Osteoblast (primary cell): ENCODE results near the gene RIPOR2. TPM values are rescaled to one million over a fixed set of nuclear protein-coding genes. Genes with fewer than 3 reads are reported as not detected.

Experiments used
- DNase-seq: peaks from one replicate; pipeline ENCODE4 v3.0.0; 2011; ENCODE audit warnings: low spot score, mixed read lengths; ENCODE audit not compliant: insufficient read length; ENCODE audit errors: missing footprints
- H2AFZ ChIP-seq: 2 replicates; pipeline ENCODE4 v1.6.0; 2011; ENCODE audit warnings: mild to moderate bottlenecking, low read length
- H3K27ac ChIP-seq: 2 replicates; pipeline ENCODE4 v1.5.1; 2011; ENCODE audit warnings: mild to moderate bottlenecking, low read depth, low read length, moderate library complexity
- H3K27me3 ChIP-seq: 2 replicates; pipeline ENCODE4 v1.6.0; 2012; ENCODE audit warnings: mild to moderate bottlenecking, control low read depth, inconsistent platforms, low read length, moderate library complexity; ENCODE audit not compliant: insufficient read depth
- H3K36me3 ChIP-seq: 2 replicates; pipeline ENCODE4 v1.5.1; 2011; ENCODE audit warnings: mild to moderate bottlenecking, low read length, control low read depth, moderate library complexity; ENCODE audit not compliant: insufficient read depth
- H3K4me1 ChIP-seq: 2 replicates; pipeline ENCODE4 v1.5.1; 2011; ENCODE audit warnings: mild to moderate bottlenecking, low read length, control low read depth, moderate library complexity; ENCODE audit not compliant: insufficient read depth
- H3K4me2 ChIP-seq: 2 replicates; pipeline ENCODE4 v1.6.0; 2011; ENCODE audit warnings: mild to moderate bottlenecking, low read length; ENCODE audit not compliant: insufficient read depth
- H3K4me3 ChIP-seq: fragments of 200-600 bp; sonication (generic); 3 replicates; pipeline ENCODE4 v1.5.1; 2012; ENCODE audit warnings: mild to moderate bottlenecking, low read length, inconsistent platforms; ENCODE audit not compliant: insufficient read depth
- H3K79me2 ChIP-seq: 2 replicates; pipeline ENCODE4 v1.6.0; 2012; ENCODE audit warnings: mild to moderate bottlenecking, low read length, control low read depth, inconsistent platforms; ENCODE audit not compliant: insufficient read depth
- H3K9me3 ChIP-seq: 2 replicates; pipeline ENCODE4 v1.5.1; 2011; ENCODE audit warnings: low read depth, low read length, control low read depth
- H4K20me1 ChIP-seq: 2 replicates; pipeline ENCODE4 v1.6.0; 2012; ENCODE audit warnings: mild to moderate bottlenecking, low read length, control low read depth; ENCODE audit not compliant: insufficient read depth
- CTCF ChIP-seq: IDR thresholded peaks from 2 replicates; pipeline ENCODE4 v1.5.1; 2011; ENCODE audit warnings: mild to moderate bottlenecking, low read depth, low read length, moderate library complexity; ENCODE audit errors: extremely low read depth
- total RNA-seq: library from RNA; depleted of rRNA; stranded (reverse); fragments of >200 nt; gene quantifications from 2 replicates; pipeline ENCODE4 v1.2.3, GENCODE V29; 2012

RIPOR2 gene
- total RNA-seq, 1 donor: 1.4 TPM

DNA sequence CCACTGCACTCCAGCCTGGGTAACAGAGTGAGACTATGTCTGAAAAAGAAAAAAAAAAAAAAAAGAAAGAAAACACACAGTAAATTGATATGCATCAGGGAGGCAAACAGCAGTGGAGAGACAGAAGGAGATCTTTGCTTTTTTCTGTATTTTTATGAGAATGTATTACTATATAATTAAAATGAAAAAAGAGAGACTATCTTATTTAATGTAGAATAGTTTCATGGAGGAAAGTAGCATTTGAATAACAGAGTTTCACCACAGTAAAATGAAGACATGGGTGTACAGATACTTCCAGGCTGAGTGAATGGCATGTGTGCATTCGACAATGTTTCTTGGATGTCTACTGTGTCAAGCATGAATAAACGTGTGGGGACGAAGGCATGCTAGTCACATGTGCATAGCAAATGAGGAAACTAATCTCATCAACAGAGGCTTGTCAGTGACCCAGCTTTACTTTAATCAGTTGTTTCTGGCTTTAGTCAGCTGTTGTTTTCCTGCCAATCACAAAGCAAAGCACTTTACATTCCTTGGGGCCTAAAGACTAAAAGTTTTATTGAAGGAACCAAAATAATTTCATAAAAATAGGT, 81.6 kb downstream of the RIPOR2 start:
- Histone ChIP-seq H3K36me3 (no peaks in the 10 kb centered on the region), H3K79me2 (no peaks in the 10 kb centered on the region), H3K27me3 (no peaks in the 10 kb centered on the region), H3K4me2 (no peak overlapping the region), H3K4me1 (peaks cover 13% of the 10 kb centered on the region), H4K20me1 (no peaks in the 10 kb centered on the region), H2AFZ (no peak overlapping the region), H3K9me3 (no peaks in the 10 kb centered on the region), H3K27ac (no peak overlapping the region), H3K4me3 (no peak overlapping the region)
- no peak for DNase-seq
- no peak for TF ChIP-seq CTCF

DNA sequence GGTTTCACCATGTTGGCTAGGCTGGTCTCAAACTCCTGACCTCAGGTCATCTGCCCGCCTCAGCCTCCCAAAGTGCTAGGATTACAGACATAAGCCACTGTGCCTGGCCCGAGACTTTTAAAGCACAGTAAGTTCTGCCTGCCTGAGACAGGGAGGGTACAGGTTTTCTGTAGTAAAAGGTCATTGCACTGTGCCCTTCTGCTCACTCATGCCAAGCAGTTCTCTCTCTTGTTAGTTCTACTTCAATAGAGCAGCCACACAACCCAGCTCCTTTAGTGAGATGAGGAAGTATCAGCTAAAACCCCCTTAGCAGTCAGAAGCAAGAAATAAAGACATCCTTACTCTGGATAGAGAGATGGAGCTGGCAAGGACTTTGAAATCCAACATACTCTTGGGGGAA, 84.7 kb downstream of the RIPOR2 start:
- H3K27me3 ChIP-seq: no peaks in the 10 kb centered on the region
- no peak for TF ChIP-seq CTCF
- no peaks in the 10 kb centered on the region for H4K20me1 ChIP-seq
- H2AFZ ChIP-seq: no peak overlapping the region
- H3K4me3 ChIP-seq: no peak overlapping the region
- no peak overlapping the region for H3K4me2 ChIP-seq
- no peak for DNase-seq
- H3K9me3 ChIP-seq: no peaks in the 10 kb centered on the region
- H3K4me1 ChIP-seq: peaks cover 7% of the 10 kb centered on the region
- H3K27ac ChIP-seq: no peak overlapping the region
- no peaks in the 10 kb centered on the region for H3K36me3 ChIP-seq
- H3K79me2 ChIP-seq: no peaks in the 10 kb centered on the region

DNA sequence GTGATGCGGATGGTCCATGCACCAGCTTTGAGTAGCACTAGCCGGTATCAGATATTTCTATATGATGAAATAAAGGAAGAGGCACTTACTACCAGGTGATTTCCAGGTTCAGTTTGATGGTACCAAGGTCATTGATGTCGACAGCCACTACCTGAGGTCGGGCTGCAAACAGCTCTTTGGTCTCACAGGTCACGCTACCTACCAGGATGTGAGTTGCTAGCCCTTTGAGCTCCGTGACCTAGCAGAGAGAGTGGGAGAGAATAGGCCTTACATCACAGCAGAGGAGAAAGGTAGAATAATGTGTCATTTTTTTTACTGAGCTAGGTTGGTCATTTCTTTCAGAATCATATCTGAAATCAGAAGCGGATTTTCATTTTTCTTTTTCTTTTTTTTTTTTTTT, 86.0 kb downstream of the RIPOR2 start:
- Histone ChIP-seq H3K4me1 (no peaks in the 10 kb centered on the region), H3K27me3 (no peaks in the 10 kb centered on the region), H3K9me3 (no peaks in the 10 kb centered on the region), H3K36me3 (no peaks in the 10 kb centered on the region), H2AFZ (no peak overlapping the region), H3K79me2 (no peaks in the 10 kb centered on the region), H4K20me1 (no peaks in the 10 kb centered on the region), H3K27ac (no peak overlapping the region), H3K4me3 (no peak overlapping the region), H3K4me2 (no peak overlapping the region)
- TF ChIP-seq CTCF: no peak
- no peak for DNase-seq

DNA sequence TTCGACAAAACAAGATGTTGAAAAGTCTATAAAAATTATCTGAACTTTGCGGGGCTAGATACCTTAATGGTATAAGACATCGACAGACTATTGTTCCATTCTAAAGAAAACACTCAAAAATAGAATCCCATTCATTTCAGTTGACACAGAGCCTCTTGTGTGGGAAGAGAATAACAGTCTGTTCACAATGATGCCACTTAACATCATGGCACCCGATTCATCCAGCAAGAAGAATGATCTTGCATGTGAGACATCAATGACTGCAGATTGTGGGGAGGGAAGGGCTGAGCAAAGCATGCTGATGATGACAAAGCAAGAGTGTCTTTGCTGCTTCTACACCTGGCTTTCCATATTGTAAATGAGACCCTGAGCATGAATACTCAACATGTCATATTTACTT, 87.3 kb downstream of the RIPOR2 start:
- no peak overlapping the region for H2AFZ ChIP-seq
- no peaks in the 10 kb centered on the region for H3K36me3 ChIP-seq
- no peaks in the 10 kb centered on the region for H4K20me1 ChIP-seq
- DNase-seq: no peak
- no peak overlapping the region for H3K4me3 ChIP-seq
- no peaks in the 10 kb centered on the region for H3K79me2 ChIP-seq
- no peaks in the 10 kb centered on the region for H3K4me1 ChIP-seq
- H3K9me3 ChIP-seq: no peaks in the 10 kb centered on the region
- H3K27me3 ChIP-seq: no peaks in the 10 kb centered on the region
- no peak for TF ChIP-seq CTCF
- no peak overlapping the region for H3K27ac ChIP-seq
- no peak overlapping the region for H3K4me2 ChIP-seq
